K562 (cell line): Measurements from ENCODE around the gene ZFP36. TPM values are rescaled to one million over a fixed set of nuclear protein-coding genes. Genes with fewer than 3 reads are reported as not detected.

Experiments
- CREB3 ChIP-seq: fragments of 450-650 bp; conservative IDR thresholded peaks from 2 replicates; pipeline ENCODE4 v1.6.1; 2016; ENCODE audit warnings: missing genetic modification characterization, low read depth, mild to moderate bottlenecking, missing compliant biosample characterization, moderate library complexity
- ELF1 ChIP-seq: fragments of 200-800 bp; sonication (Bioruptor generic); IDR thresholded peaks from 2 replicates; pipeline ENCODE4 v1.6.1; 2016; ENCODE audit warnings: missing genetic modification characterization, missing compliant biosample characterization
- GATAD2B ChIP-seq: fragments of 450-650 bp; IDR thresholded peaks from 2 replicates; pipeline ENCODE4 v1.6.1; 2017; ENCODE audit warnings: mild to moderate bottlenecking, borderline replicate concordance
- GTF3C2 ChIP-seq: IDR thresholded peaks from 3 replicates; pipeline ENCODE4 v1.6.1; 2011; ENCODE audit warnings: borderline replicate concordance, mild to moderate bottlenecking, moderate library complexity; ENCODE audit not compliant: insufficient read length; ENCODE audit errors: extremely low read depth
- HDAC8 ChIP-seq: fragments of 450-650 bp; IDR thresholded peaks from 2 replicates; pipeline ENCODE4 v1.6.1; 2016; ENCODE audit warnings: mild to moderate bottlenecking, missing genetic modification characterization, moderate library complexity, missing compliant biosample characterization
- MNT ChIP-seq, 2 experiments: fragments of 450-650 bp; conservative IDR thresholded peaks; 2 replicates each; pipeline ENCODE4 v1.6.1; 2017; ENCODE audit warnings: mild to moderate bottlenecking in 2 of 2, moderate library complexity in 2 of 2
- MYC ChIP-seq, 2 experiments: fragments of 250-450 bp in 1 of 2; sonication (Bioruptor Pico) in 1 of 2; IDR thresholded peaks; 2 replicates each; pipeline versions ENCODE4 v1.5.1 to v1.6.1; 2012 to 2021; ENCODE audit warnings: low read depth in 2 of 2, borderline replicate concordance in 1 of 2, improper control_type of control experiment in 1 of 2, low read length in 1 of 2, mild to moderate bottlenecking in 1 of 2, moderate library complexity in 1 of 2
- NBN ChIP-seq: fragments of 450-650 bp; IDR thresholded peaks from 2 replicates; pipeline ENCODE4 v1.6.1; 2016; ENCODE audit warnings: low read depth, mild to moderate bottlenecking
- NKRF ChIP-seq: fragments of 450-650 bp; IDR thresholded peaks from 2 replicates; pipeline ENCODE4 v1.6.1; 2016; ENCODE audit warnings: borderline replicate concordance
- PHF20 ChIP-seq: fragments of 450-650 bp; IDR thresholded peaks from 2 replicates; pipeline ENCODE4 v1.6.1; 2018; ENCODE audit not compliant: partially characterized antibody
- STAT5A ChIP-seq: IDR thresholded peaks from 2 replicates; pipeline ENCODE4 v1.6.1; 2012; ENCODE audit warnings: low read length, inconsistent platforms, borderline replicate concordance
- ZBTB9 ChIP-seq: fragments of 450-650 bp; formaldehyde crosslinking; IDR thresholded peaks from 2 replicates; pipeline ENCODE4 v1.4.0; 2020; ENCODE audit warnings: mild to moderate bottlenecking, moderate library complexity
- ZNF143 ChIP-seq: sonication (generic); formaldehyde crosslinking; IDR thresholded peaks from 2 replicates; pipeline ENCODE4 v1.9.0; 2022; ENCODE audit warnings: mild to moderate bottlenecking, missing genetic modification reagents
- ZNF274 ChIP-seq: IDR thresholded peaks from 2 replicates; pipeline ENCODE4 v1.6.1; 2011; ENCODE audit warnings: low read depth, mild to moderate bottlenecking, low read length, moderate library complexity, borderline replicate concordance
- ZNF551 ChIP-seq: fragments of 250-450 bp; sonication (Bioruptor Pico); IDR thresholded peaks from 2 replicates; pipeline ENCODE4 v1.5.0; 2021; ENCODE audit warnings: mild to moderate bottlenecking, moderate library complexity
- ZNF696 ChIP-seq: fragments of 250-450 bp; sonication (Bioruptor Pico); conservative IDR thresholded peaks from 2 replicates; pipeline ENCODE4 v1.4.0; 2020; ENCODE audit warnings: mild to moderate bottlenecking, moderate library complexity
- polyA plus RNA-seq, 8 experiments: library from polyadenylated mRNA; depleted of rRNA in 4 of 8; stranded (reverse) in 5 of 8; unstranded in 3 of 8; fragments of >200 nt; fragmentation: Nextera tagmentation in 2 of 8; fragmentation: Illumina TruSeq in 1 of 8; extraction: Ambion mirVana in 2 of 8; extraction: Trizol in 1 of 8; gene quantifications; 2 replicates each; pipeline versions ENCODE4 v1.2.1 to v1.2.3, GENCODE V29; 2011 to 2014; ENCODE audit warnings: inconsistent platforms in 1 of 8, missing spikeins in 1 of 8
- total RNA-seq, 7 experiments: library from RNA; depleted of rRNA in 6 of 7; stranded (reverse); fragments of >200 nt in 6 of 7; fragmentation: Illumina TruSeq in 2 of 7; extraction: Trizol in 2 of 7; gene quantifications; 2 replicates each; pipeline versions ENCODE4 v1.2.1 to v1.2.3, GENCODE V29; 2011 to 2021; ENCODE audit warnings: low replicate concordance in 1 of 7

ZFP36 gene
- total and polyA plus RNA-seq, 9 of the 15 experiments (the other 6 are each of a cell fraction or from before 2014, with no cell fraction given): 1.0 to 20.1 (median 3.5) TPM

- no peak for TF ChIP-seq NBN
- no peak for TF ChIP-seq ZNF274
- no peak for TF ChIP-seq CREB3 (tag)
- TF ChIP-seq GATAD2B: peak; percentile 94
- no peak for TF ChIP-seq ZNF551 (CRISPR knock-in tag)
- TF ChIP-seq GTF3C2: no peak
- TF ChIP-seq HDAC8 (tag): no peak
- peak; percentile 53 for TF ChIP-seq PHF20
- peak; percentile 90 for TF ChIP-seq MYC (IDR thresholded peaks at IDR 0.05; ENCODE audit: low read depth, low read length)
- no peak for TF ChIP-seq MYC (CRISPR knock-in tag; IDR thresholded peaks at IDR 0.05; ENCODE audit: borderline replicate concordance, low read depth)
- 0 out of 2 replicates have a peak, but pooled peaks have one; percentile 13 for TF ChIP-seq STAT5A
- TF ChIP-seq ELF1 (tag): peak; percentile 86; the same call in 1 of the 2 replicates
- no peak for TF ChIP-seq ZNF143 (CRISPR knock-in tag)
- TF ChIP-seq NKRF: no peak
- peak; percentile 84; the same call in 1 of the 2 replicates for TF ChIP-seq ZBTB9 (CRISPR knock-in tag)
- no peak for TF ChIP-seq ZNF696 (CRISPR knock-in tag)
- peak; percentile 83 to 94; a peak in 3 of 4 replicates for TF ChIP-seq MNT (conservative IDR thresholded peaks at IDR 0.05)
Measured at GRCh38 chr19:39402346-39403300, 4.0 kb upstream of the ZFP36 start (continued).
